Breast epithelium (tissue), 3 donors: ENCODE data around the gene CCDC107.

ENCODE experiments used
- CTCF ChIP-seq, 3 donors: fragments of 450-650 bp; IDR thresholded peaks; one replicate each; pipeline ENCODE4 v1.5.1; 2016 to 2017; ENCODE audit warnings: antibody characterized with exemption in 3 of 3, mild to moderate bottlenecking in 3 of 3, moderate library complexity in 3 of 3
- POLR2A ChIP-seq: fragments of 450-650 bp; IDR thresholded peaks from one replicate; pipeline ENCODE4 v1.6.1; 2016; ENCODE audit warnings: antibody characterized with exemption, mild to moderate bottlenecking, moderate library complexity

- TF ChIP-seq POLR2A, result no peak
- no peak for TF ChIP-seq CTCF (IDR thresholded peaks at IDR 0.05)
These were observed 50.1 kb downstream of the CCDC107 start for GRCh38 chr9:35708146-35708545.
